GM12872 (cell line): ENCODE results near the gene PDE4D.

Experiments
- CTCF ChIP-seq: IDR thresholded peaks from 3 replicates; pipeline ENCODE4 v1.5.1; 2011; ENCODE audit warnings: low read depth, mild to moderate bottlenecking, low read length, moderate library complexity; ENCODE audit not compliant: insufficient read depth

Gene PDE4D

GRCh38 chr5:59097116-59097515 lies 796.4 kb downstream of the PDE4D start:
- no peak for TF ChIP-seq CTCF

DNA sequence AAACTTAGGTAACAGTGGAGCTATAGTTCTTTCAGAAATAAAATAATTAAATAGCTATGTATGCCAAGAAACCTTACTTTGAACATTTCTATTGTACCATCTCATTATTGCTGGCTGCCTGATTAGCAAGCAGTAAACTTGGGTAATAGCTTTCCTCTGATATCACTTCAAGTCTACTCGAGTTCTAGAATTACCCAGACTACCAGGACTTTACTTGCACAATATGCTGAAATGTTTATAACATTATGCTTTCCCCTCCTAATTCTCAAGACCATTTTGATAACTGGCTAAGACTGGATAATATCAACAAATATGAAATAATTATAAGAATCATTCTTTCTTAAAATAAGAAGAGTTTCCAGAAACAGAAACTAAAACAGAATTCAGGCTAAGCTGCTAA lies 798.0 kb downstream of the PDE4D start:
- no peak for TF ChIP-seq CTCF

- no peak for TF ChIP-seq CTCF
Observed at GRCh38 chr5:59094864-59095263, 798.7 kb downstream of the PDE4D start.

- no peak for TF ChIP-seq CTCF
Observed at GRCh38 chr5:59093329-59093728, 800.2 kb downstream of the PDE4D start.

GRCh38 chr5:59092758-59093157 lies 800.8 kb downstream of the PDE4D start:
- TF ChIP-seq CTCF = no peak

DNA sequence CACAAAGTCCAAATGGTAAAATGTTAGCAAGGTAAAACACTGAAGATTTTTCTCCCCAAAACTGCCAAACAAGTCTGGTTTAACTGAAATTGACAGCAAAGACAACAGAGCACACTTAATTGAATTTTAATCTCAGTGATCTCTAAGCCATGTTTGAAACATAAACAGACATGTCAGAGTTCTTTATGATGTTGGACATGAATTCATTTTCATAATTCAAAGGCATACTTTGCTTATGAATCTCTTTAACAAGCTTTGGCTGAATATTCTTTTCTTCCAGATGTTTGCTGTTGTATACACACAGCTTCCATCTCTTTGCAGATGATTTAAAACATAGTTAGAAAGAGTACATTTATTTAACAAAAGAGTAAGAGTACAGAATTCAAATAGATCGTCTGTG lies 801.6 kb downstream of the PDE4D start:
- TF ChIP-seq CTCF = no peak

DNA sequence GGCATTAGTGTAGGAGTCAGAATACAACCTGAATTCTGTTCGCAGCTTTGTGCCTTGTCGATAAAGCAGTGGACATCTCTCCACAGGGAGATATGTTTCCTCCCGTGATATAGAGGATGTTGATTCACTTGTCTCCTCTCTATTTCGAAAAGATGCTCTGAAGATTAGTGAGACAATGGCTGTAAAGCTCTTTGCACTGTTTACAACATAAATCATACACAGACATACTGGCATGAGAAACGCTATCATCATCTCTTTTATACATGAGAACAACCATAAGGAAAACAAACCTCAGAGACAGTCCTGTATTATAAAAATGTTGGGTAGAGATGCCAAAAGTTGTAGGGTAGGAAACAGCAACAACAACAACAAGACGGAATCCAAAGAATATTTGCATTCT lies 803.2 kb downstream of the PDE4D start:
- no peak for TF ChIP-seq CTCF

DNA sequence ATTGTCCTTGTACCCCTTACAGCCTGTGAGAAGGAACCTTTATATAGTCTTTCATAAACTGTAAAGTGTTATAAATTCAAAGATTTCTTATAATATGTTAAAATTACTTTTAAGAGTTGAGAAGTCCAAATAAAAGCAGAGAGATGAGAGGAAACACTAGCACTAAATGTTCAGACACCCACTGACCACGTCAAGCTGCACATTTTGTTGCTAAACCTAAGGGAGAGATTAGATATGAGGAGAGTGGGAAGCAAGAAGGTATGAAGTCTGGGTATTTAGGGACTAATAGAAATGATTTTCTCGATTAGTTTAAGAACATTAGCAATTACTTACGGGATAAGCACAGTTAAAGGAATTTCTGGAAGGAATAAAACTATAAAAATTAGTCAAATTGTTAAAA lies 803.8 kb downstream of the PDE4D start:
- no peak for TF ChIP-seq CTCF
